GM18907 (cell line): ENCODE data around the gene ZNF496.

Experiments used
- ATAC-seq: cut with Tn5 transposase; IDR thresholded peaks from one replicate; pipeline ENCODE4 v1.9.1; 2021; ENCODE audit warnings: mild to moderate bottlenecking, moderate library complexity; ENCODE audit not compliant: unreplicated experiment

The ZNF496 gene

DNA sequence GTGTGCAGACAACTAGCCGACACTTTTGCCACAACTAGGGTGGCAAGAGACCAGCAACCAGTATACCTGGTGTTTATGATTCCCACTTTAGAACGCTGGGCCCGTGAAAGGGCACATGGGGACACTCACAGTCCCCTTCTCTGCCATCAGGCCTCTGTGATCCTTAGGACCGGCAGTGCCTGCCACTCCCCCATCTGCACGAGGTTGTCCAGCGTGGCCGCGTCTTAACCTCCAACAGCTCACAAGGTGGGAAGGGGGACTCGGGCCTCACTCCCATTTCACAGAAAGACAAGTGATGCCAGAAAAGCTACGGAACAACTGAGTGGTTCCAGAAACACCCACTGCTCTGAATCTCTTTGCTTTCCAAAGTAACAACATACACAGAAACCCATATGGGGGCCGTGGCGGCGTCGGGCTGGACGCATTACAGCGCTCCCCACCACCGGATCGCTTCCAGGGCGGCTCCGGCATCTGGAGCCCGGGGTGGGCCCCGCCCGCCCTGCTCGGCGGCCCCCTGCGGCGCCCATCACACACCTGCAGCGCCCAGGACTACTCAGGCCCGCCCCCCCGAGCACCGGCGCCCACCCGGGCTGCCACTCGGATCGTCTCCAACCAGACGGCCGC is 1.0 kb downstream of the ZNF496 start:
- ATAC-seq = peak; percentile 34

- ATAC-seq = no peak
Measured at GRCh38 chr1:247329097-247329617, 2.5 kb downstream of the ZNF496 start.

DNA sequence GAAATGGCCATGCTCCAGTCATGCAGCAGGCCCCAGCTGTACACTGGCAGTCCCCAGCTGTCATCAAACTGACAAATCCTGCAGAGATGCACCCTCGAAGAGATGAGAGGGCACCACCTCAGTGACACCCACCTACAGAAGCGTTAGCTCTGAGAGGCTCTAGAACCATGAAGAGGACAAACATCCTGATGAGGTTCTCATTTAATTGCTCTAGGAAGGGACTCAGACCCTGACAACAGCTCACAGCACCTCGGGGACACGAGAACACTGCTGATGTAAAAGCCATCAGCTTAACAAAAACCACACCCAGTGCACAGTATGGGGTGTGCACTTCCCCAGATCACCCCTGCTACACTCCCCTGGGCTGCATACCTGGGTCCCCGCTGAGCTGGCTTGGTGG is 3.4 kb downstream of the ZNF496 start:
- no peak for ATAC-seq

- ATAC-seq = no peak
Measured at GRCh38 chr1:247326411-247327130, 5.1 kb downstream of the ZNF496 start.

- ATAC-seq = no peak
Measured at GRCh38 chr1:247324923-247325322, 6.7 kb downstream of the ZNF496 start.

- no peak for ATAC-seq
Measured at GRCh38 chr1:247324204-247324787, 7.4 kb downstream of the ZNF496 start.

- peak; percentile 61 for ATAC-seq
Measured at GRCh38 chr1:247322849-247323586, 8.6 kb downstream of the ZNF496 start.

- ATAC-seq = peak; percentile 46
Measured at GRCh38 chr1:247322442-247322841, 9.2 kb downstream of the ZNF496 start.

DNA sequence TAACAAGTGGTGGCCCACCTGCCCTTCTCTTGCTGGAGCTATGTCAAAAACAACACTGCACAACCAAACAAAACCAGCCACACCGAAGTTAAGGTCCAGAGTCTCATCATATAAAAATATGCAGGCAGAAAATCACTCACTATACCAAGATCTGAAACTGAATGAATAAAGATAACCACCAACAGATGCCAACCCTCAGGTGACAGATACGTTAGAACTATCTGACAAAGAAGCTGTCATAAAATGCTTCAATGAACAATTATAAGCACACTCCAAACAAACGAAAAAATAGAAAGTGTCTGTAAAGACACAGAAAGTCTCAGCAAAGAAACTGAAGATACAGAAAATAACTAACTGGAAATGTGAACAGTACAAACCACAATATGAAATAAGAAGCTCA is 14.0 kb downstream of the ZNF496 start:
- peak; percentile 65 for ATAC-seq

- ATAC-seq = peak; percentile 60
Measured at GRCh38 chr1:247316590-247317197, 15.0 kb downstream of the ZNF496 start.

DNA sequence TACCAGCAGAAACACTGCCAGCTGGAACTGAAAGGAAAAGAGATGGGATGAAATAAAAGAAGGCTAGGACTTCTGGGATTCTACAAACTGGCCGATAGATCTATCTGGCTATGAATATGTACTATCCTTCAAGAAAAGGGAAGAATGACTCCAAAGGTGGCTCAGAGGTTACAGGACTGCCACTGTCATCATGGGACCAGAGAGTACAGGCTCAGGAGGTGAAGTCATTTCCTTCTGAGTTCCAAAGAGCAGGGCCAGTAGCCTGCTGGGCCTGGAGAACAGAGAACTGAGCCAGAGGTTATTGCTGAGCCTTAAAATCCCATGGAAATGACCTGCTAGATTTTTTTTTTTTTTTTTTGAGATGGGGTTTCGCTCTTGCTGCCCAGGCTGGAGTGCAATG is 27.6 kb downstream of the ZNF496 start:
- ATAC-seq = no peak

DNA sequence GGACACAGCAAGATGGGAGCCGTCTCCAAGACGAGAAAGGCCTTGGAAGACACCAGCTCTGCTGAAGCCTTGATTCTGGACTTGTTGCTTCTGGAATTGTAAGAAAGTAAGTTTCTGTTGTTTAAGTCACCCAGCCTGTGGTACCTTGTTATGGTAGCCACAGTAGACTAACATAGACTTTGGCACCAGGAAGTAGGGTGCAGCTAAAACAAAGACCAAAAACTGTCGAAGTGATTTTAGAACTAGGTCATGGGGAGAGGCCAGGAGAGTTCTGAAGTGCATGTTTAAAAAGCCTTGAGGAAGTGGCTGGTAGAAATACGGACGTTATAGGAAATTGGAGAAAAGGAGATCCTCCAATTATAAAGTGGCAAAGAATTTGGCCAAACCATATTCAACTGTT is 28.5 kb downstream of the ZNF496 start:
- ATAC-seq = no peak

DNA sequence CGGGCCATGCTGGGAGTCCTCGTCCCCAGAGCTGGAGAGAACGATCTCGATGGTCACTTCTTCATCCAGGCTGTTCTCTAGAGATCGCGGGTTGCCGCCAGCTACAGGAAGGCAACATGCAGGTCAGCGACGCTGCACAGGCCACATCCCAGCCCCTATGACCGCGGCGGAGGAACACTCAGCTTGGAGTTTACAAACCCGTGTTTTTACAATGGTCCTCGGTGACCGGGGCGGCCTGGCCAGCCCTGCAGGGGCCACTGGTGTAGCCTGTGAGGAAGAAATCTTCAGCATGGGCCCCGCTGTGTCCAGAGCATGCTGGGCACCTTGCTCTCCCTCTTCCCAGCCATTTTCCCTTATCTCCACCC is 30.5 kb downstream of the ZNF496 start:
- ATAC-seq = no peak

- no peak for ATAC-seq
Measured at GRCh38 chr1:247300491-247301175, 31.0 kb downstream of the ZNF496 start.

GRCh38 chr1:247299723-247300381 is 31.8 kb downstream of the ZNF496 start:
- no peak for ATAC-seq

- ATAC-seq = no peak
Measured at GRCh38 chr1:247298701-247299100, 33.0 kb downstream of the ZNF496 start.

- no peak for ATAC-seq
Measured at GRCh38 chr1:247298124-247298481, 33.6 kb downstream of the ZNF496 start.

DNA sequence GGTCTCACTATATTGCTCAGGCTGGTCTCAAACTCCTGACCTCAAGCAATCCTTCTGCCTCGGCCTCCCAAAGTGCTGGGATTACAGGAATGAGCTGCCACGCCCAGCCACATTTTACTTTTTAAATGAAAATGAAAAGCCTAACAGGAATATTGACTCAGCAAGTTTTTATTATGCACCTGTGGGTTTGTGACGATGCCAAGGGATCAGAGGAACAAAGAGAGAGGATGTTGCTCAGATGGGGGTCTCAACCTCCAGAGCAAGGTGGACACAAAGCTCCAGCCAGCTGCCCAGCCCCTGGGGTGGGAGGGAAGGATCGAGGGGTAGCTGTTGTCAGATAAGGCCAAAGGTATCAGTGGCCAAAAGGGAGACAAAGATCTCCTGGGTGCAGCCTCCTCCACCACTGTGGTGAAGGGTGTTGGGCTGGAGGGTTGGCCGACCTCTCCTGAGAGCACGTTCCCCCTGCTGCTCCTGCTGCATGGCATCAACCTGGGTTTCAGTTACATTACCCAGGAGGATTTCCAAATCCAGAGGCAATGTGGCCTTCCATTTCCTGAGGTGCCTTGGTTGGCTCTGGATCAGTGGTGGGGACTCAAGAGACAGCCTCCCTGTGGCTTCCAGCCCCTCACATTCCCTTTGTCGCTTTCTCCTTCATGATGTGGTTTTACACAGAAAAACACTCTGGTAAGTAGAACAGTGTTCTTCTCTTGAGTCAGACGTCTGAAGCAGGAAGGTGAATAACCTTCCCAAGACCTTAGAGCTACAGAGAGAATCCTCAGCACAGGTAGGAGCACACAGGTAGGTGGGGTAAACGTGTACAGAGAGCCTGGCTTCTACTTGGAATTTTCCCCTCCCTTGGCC is 34.2 kb downstream of the ZNF496 start:
- no peak for ATAC-seq

- no peak for ATAC-seq
Measured at GRCh38 chr1:247296599-247297180, 35.0 kb downstream of the ZNF496 start.
